Transverse colon (tissue), 4 donors: ENCODE measurements around the gene RNF224. TPM values are rescaled to one million over a fixed set of nuclear protein-coding genes. Genes with fewer than 3 reads are reported as not detected.

Experiments used
- DNase-seq: peaks from one replicate; pipeline ENCODE4 v3.0.0-alpha.2; 2019
- H3K27ac ChIP-seq, 4 donors: fragments of 200-600 bp; sonication (generic); 2 replicates each; pipeline ENCODE4 v1.5.1; 2016 to 2018; ENCODE audit warnings: inconsistent platforms in 4 of 4
- H3K27me3 ChIP-seq: fragments of 200-600 bp; sonication (generic); 2 replicates; pipeline ENCODE4 v1.5.1; 2017; ENCODE audit warnings: inconsistent platforms
- H3K36me3 ChIP-seq, 4 donors: fragments of 200-600 bp; sonication (generic); 2 replicates each; pipeline ENCODE4 v1.5.1; 2017 to 2019; ENCODE audit warnings: inconsistent platforms in 4 of 4
- H3K4me1 ChIP-seq, 4 donors: fragments of 200-600 bp; sonication (generic); 2 replicates each; pipeline ENCODE4 v1.5.1; 2017 to 2020; ENCODE audit warnings: inconsistent platforms in 4 of 4
- H3K4me3 ChIP-seq, 4 donors: fragments of 200-600 bp; sonication (generic); 1 replicate in 1 of 4; 2 replicates in 3 of 4; pipeline versions ENCODE4 v1.5.1 to v1.6.1; 2017 to 2019; ENCODE audit warnings: inconsistent platforms in 4 of 4
- H3K9me3 ChIP-seq, 2 donors: fragments of 200-600 bp; sonication (generic); 2 replicates each; pipeline ENCODE4 v1.5.1; 2017 to 2019; ENCODE audit warnings: inconsistent platforms in 2 of 2
- EP300 ChIP-seq: sonication (generic); formaldehyde crosslinking; IDR thresholded peaks from one replicate; pipeline ENCODE4 v1.6.1; 2017; ENCODE audit warnings: antibody characterized with exemption, low read depth
- POLR2A ChIP-seq: fragments of 450-650 bp; IDR thresholded peaks from one replicate; pipeline ENCODE4 v1.6.1; 2016; ENCODE audit warnings: antibody characterized with exemption, mild to moderate bottlenecking, moderate library complexity
- POLR2AphosphoS5 ChIP-seq, 3 donors: sonication (generic); formaldehyde crosslinking; IDR thresholded peaks; one replicate each; pipeline ENCODE4 v1.6.1; 2016; ENCODE audit warnings: antibody characterized with exemption in 3 of 3
- whole genome bisulfite sequencing, 2 donors: methylation state at CpG; one replicate each; pipeline ENCODE4 v1.1.5; 2018; ENCODE audit warnings: low coverage in 1 of 2; 5-methylcytosine and 5-hydroxymethylcytosine counted together
- in situ Hi-C, 4 donors: fragments of 200-750 bp; cut with MboI; loops; one replicate each; pipeline versions ENCODE4 v1.15.0 to v1.15.1; 2017; ENCODE audit warnings: low sequenced_read_pairs in 3 of 4, low pct_ligation_motif_present in 1 of 4, low pct_unique_long_range_greater_than_20kb in 1 of 4
- intact Hi-C: fragments of 100-400 bp; cut with DNase I; formaldehyde crosslinking; loops from one replicate; pipeline ENCODE4 v1.15.1; 2023; ENCODE audit warnings: low total_unique reads
- total RNA-seq, 4 donors: library from RNA; depleted of rRNA; stranded (reverse); fragments of >200 nt; gene quantifications; one replicate each; pipeline ENCODE4 v1.1.0, GENCODE V29; 2016
- TF ChIP-seq, protein P1 (sequence below), 5 experiments: fragments of 200-600 bp in 3 of 5; fragments of 450-650 bp in 2 of 5; sonication (generic) in 3 of 5; IDR thresholded peaks; 1 replicate in 2 of 5; 2 replicates in 3 of 5; pipeline ENCODE4 v1.5.1; 2016 to 2017; ENCODE audit warnings: antibody characterized with exemption in 5 of 5, inconsistent platforms in 3 of 5, mild to moderate bottlenecking in 2 of 5, moderate library complexity in 1 of 5

RNF224 gene
- total RNA-seq, 4 donors from 2014 or later, result not detected

DNA sequence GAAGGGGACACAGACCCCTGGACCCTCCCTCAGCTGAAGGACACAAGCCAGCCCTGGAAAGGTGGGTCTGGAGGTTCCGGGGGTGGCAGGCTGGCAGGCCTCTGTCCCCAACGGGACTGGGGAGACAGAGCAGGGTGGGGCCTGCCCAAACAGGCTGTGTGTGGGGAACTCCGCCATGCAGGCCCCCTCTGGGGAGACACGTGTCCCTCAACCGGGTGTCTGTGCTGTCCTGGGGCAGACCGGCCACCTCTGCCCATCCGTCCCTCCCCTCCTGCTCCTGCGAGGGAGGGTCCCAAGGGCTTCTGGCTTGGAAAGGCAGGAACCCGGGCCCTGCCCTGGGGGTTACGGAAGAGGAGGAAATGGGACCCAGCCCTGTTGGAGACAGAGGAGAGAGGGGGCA is 4.8 kb downstream of the RNF224 start:
- intact Hi-C loops, result no loop called here
- WGBS, 2 donors, result 53% methylated on average over 5 of the region's 10 CpGs; no CpG with 5 or more reads in 1 of the 2 donors
- no peak for TF ChIP-seq POLR2AphosphoS5 (IDR thresholded peaks at IDR 0.05)
- TF ChIP-seq, protein P1, sequence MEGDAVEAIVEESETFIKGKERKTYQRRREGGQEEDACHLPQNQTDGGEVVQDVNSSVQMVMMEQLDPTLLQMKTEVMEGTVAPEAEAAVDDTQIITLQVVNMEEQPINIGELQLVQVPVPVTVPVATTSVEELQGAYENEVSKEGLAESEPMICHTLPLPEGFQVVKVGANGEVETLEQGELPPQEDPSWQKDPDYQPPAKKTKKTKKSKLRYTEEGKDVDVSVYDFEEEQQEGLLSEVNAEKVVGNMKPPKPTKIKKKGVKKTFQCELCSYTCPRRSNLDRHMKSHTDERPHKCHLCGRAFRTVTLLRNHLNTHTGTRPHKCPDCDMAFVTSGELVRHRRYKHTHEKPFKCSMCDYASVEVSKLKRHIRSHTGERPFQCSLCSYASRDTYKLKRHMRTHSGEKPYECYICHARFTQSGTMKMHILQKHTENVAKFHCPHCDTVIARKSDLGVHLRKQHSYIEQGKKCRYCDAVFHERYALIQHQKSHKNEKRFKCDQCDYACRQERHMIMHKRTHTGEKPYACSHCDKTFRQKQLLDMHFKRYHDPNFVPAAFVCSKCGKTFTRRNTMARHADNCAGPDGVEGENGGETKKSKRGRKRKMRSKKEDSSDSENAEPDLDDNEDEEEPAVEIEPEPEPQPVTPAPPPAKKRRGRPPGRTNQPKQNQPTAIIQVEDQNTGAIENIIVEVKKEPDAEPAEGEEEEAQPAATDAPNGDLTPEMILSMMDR (IDR thresholded peaks at IDR 0.05), result no peak
- TF ChIP-seq POLR2A, result no peak
- no peak for TF ChIP-seq EP300
- Histone ChIP-seq H3K9me3 (no peaks in the 10 kb centered on the region), H3K27ac (no peak overlapping the region), H3K36me3 (no peaks in the 10 kb centered on the region), H3K4me1 (peaks cover 14 to 46% (median 29%) of the 10 kb centered on the region in 4 donors), H3K27me3 (peaks cover 71% of the 10 kb centered on the region), H3K4me3 (no peak overlapping the region)
- no peak for DNase-seq
- in situ Hi-C loops, result loop anchor here in 1 of 4 donors (10.0 kb wide), 1 partner anchor 107 kb away; no protein-coding TSS in a partner anchor

- TF ChIP-seq EP300, result no peak
- no peak for TF ChIP-seq POLR2A
- TF ChIP-seq, protein P1 (IDR thresholded peaks at IDR 0.05), result no peak
- no peak for TF ChIP-seq POLR2AphosphoS5 (IDR thresholded peaks at IDR 0.05)
These were observed 5.2 kb downstream of the RNF224 start for GRCh38 chr9:137232510-137232909.

GRCh38 chr9:137233143-137233980 is 6.1 kb downstream of the RNF224 start:
- Histone ChIP-seq H3K27me3 (peaks cover 67% of the 10 kb centered on the region), H3K4me3 (no peak overlapping the region), H3K36me3 (no peaks in the 10 kb centered on the region), H3K27ac (no peak overlapping the region), H3K9me3 (no peaks in the 10 kb centered on the region), H3K4me1 (peaks cover 23 to 46% (median 36%) of the 10 kb centered on the region in 4 donors)
- TF ChIP-seq EP300, result no peak
- 61% methylated on average over 26 of the region's 40 CpGs; no CpG with 5 or more reads in 1 of the 2 donors for WGBS, 2 donors
- intact Hi-C loops, result no loop called here
- DNase-seq, result no peak
- in situ Hi-C loops, result loop anchor here in 1 of 4 donors (10.0 kb wide), 1 partner anchor 109 kb away; no protein-coding TSS in a partner anchor

More at GRCh38 chr9:137232510-137232909, 5.2 kb downstream of the RNF224 start:
- peaks cover 71% of the 10 kb centered on the region for H3K27me3 ChIP-seq
- peaks cover 14 to 46% (median 29%) of the 10 kb centered on the region in 4 donors for H3K4me1 ChIP-seq
- H3K36me3 ChIP-seq, result no peaks in the 10 kb centered on the region
- intact Hi-C loops (no loop called here), in situ Hi-C loops (loop anchor here in 1 of 4 donors (10.0 kb wide), 1 partner anchor 108 kb away; no protein-coding TSS in a partner anchor)
- no peak overlapping the region for H3K27ac ChIP-seq
- H3K9me3 ChIP-seq, result no peaks in the 10 kb centered on the region
- 65% methylated on average over 24 of the region's 24 CpGs; no CpG with 5 or more reads in 1 of the 2 donors for WGBS, 2 donors
- H3K4me3 ChIP-seq, result no peak overlapping the region
- no peak for DNase-seq

DNA sequence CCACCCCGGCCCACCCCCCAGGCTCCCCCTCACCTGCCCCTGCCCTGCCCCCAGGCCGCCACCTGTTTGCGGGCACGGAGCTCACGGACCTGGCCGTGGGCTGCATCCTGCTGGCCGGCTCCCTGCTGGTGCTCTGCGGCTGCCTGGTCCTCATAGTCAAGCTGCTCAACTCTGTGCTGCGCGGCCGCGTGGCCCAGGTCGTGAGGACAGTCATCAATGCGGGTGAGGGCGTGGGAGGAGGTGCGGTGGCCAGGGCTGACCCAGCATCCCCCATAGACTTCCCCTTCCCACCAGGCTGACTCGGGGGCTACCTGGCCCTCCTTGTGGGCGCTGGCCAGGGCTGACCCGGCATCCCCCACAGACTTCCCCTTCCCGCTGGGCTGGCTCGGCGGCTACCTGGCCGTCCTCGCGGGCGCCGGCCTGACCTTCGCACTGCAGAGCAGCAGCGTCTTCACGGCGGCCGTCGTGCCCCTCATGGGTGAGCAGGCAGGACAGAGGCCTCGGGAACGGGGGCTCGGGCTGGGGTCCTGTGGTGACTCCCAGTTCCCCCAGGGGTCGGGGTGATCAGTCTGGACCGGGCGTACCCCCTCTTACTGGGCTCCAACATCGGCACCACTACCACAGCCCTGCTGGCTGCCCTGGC is 6.9 kb downstream of the RNF224 start:
- Histone ChIP-seq H3K4me1 (peaks cover 30 to 53% (median 43%) of the 10 kb centered on the region in 4 donors), H3K27me3 (peaks cover 59% of the 10 kb centered on the region), H3K4me3 (no peak overlapping the region), H3K36me3 (no peaks in the 10 kb centered on the region), H3K9me3 (no peaks in the 10 kb centered on the region), H3K27ac (no peak overlapping the region)
- 25% methylated on average over 26 of the region's 40 CpGs; no CpG with 5 or more reads in 1 of the 2 donors for WGBS, 2 donors
- TF ChIP-seq, protein P1 (IDR thresholded peaks at IDR 0.05), result no peak
- TF ChIP-seq EP300, result no peak
- intact Hi-C loops, result no loop called here
- DNase-seq, result no peak
- in situ Hi-C loops, result loop anchor here in 1 of 4 donors (10.0 kb wide), 1 partner anchor 109 kb away; no protein-coding TSS in a partner anchor
